GM21515 (cell line): ENCODE data around the gene GOLGB1.
A peak's percentile ranks its signal among the peaks of the same experiment; 100 is the strongest.
"Not testable (repeated sequence)": the region's sequence is repeated elsewhere in the genome, so short reads cannot be mapped to it uniquely, and the experiment has no call there.

Source experiments
- ATAC-seq: cut with Tn5 transposase; IDR thresholded peaks from one replicate; pipeline ENCODE4 v1.9.1; 2021; ENCODE audit not compliant: unreplicated experiment

Gene GOLGB1

GRCh38 chr3:121696186-121696585, 53.4 kb downstream of the GOLGB1 start:
- ATAC-seq = no peak

DNA sequence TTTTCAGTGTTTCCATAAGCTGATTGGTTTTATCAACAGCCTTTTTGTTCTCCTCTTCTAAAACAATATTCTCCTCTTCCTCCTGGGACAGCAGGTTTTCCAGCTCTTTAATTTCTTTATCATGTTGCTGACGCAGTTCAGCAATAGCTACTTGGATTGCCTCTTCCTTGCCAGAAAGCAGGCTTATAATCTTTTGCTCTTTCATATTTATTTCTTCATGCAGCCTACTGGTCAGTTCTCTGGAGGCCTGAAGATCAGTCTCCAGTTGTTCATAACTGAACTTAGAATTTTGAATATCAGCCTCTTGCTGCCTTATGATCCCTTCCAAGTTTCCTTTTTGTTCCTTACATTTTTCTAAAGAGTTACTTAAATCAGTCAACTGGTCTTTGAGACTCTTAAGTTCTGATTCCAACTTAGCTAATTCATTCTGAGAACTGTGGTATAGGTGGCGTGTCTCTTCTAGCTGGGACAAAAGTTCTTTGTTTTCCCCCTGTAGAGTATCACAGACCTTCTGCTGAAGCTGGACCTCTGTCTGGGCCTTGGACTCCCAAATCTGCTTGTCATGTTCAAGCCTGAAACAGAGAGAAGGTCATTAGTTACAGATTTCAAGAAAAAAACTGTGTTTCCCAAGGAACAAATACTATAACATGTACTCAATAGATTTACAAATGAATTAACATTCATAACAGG, 57.4 kb downstream of the GOLGB1 start:
- no peak for ATAC-seq

GRCh38 chr3:121690777-121691405, 58.6 kb downstream of the GOLGB1 start:
- peak; percentile 45 for ATAC-seq

DNA sequence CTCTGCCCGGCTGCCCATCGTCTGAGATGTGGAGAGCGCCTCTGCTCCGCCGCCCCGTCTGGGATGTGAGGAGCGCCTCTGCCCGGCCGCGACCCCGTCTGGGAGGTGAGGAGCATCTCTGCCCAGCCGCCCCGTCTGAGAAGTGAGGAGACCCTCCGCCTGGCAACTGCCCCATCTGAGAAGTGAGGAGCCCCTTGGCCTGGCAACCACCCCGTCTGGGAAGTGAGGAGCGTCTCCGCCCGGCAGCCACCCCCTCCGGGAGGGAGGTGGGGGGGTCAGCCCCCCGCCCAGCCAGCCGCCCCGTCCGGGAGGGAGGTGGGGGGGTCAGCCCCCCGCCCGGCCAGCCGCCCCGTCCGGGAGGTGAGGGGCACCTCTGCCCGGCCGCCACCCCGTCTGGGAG, 60.8 kb downstream of the GOLGB1 start:
- not testable (repeated sequence) for ATAC-seq

DNA sequence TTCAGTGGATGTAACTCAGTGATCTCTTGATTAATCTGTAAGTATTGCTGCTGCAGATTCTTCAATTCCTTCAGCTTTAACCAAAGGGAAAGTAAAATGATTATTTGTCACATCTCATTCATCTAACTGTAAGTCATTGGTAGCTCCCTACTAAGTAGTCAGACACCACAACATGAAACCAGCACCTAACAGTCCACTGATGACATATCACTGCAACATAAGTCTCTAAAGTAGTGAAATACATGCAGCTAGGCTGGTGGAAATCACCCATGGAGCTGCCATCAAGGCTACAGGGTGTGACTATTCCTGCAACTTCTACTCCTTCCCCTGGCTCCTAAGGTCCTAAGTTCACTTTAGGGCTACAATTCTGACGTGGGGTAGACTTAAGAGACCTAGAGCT, 67.7 kb downstream of the GOLGB1 start:
- no peak for ATAC-seq

DNA sequence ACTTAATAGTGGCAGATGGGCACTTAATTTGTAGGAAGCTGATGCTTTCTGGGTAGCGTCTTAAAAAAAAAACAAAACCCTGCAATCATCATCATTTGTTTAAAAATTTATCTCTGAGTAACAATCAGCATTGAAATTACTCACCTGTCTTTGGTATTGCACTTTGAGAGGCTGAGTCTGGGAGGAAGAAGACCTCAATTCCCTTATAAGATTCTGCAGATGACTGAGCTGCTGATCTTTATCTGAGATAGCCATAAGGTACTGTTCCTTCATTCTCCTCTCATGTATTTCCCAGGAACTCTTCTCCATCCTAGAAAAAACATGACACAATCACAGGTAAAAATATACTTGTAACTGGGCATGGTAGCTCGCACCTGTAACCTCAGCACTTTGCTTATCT, 72.4 kb downstream of the GOLGB1 start:
- ATAC-seq = no peak

DNA sequence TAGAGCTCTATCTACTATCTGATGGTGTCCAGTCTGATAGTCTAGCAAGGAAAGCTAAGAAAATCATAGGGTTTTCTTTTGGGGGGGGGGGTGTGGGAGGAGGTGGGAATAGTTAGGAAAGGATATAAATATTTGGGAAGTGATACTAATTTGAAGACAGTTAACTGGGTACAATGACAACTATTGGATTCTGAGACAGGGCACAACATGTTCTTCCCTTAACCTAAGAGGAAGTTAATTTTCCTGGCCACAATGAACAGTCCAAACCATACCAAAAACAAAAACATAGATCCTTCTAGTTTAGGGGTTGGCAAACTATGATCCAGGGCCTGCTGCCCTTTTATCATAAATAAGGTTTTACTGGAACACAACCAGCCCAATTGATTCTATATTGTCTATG, 78.9 kb downstream of the GOLGB1 start:
- no peak for ATAC-seq

DNA sequence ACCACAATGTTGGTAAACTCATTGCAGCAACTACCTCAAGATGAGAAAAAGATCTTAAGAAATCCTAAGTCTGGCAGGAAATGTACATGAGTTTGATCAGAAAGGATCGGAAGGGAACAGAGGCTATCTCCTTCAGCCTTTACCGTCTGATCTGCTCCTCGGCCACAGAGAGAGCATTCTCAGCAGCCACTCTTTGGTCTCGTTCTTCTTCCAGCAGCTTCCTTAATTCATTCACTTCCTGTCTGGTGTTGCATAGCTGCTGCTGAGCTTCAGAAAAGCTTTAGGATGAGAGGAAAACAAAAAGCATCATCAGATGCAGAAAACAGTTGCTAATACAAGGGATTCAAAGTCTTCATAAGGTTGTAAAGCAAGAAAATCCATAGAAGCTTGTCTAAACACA, 82.2 kb downstream of the GOLGB1 start:
- no peak for ATAC-seq

GRCh38 chr3:121665488-121665887, 84.1 kb downstream of the GOLGB1 start:
- ATAC-seq = no peak

GRCh38 chr3:121663171-121663847, 86.2 kb downstream of the GOLGB1 start:
- ATAC-seq = no peak

DNA sequence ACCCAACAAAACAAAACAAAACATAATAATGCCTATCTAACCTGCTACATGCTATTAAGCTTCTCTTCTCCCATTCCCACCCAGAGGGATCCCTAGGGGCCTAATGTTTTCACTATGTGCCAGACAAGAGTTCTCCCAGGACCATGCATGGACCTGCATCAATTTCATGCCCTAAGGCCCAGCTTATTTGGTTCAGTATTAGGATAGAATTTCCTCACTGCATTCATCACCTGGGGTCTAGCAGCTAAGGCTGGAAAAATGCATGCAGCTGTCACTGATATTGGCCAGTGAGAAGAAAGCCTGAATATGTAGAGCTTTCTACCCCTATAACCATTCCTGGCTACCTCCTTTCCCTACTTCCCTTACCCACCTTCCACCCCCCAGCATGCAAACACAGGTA, 86.8 kb downstream of the GOLGB1 start:
- ATAC-seq = no peak

GRCh38 chr3:121661376-121661775, 88.2 kb downstream of the GOLGB1 start:
- no peak for ATAC-seq

- peak; percentile 82 for ATAC-seq
Measured at GRCh38 chr3:121660356-121661171, 89.0 kb downstream of the GOLGB1 start, which contains the start of gene HCLS1. Gene HCLS1, minus strand, starts transcription at chr3:121660903. Its CDS starts 2,556 bp downstream, at chr3:121658347.

GRCh38 chr3:121659586-121659985, 90.0 kb downstream of the GOLGB1 start:
- no peak for ATAC-seq

DNA sequence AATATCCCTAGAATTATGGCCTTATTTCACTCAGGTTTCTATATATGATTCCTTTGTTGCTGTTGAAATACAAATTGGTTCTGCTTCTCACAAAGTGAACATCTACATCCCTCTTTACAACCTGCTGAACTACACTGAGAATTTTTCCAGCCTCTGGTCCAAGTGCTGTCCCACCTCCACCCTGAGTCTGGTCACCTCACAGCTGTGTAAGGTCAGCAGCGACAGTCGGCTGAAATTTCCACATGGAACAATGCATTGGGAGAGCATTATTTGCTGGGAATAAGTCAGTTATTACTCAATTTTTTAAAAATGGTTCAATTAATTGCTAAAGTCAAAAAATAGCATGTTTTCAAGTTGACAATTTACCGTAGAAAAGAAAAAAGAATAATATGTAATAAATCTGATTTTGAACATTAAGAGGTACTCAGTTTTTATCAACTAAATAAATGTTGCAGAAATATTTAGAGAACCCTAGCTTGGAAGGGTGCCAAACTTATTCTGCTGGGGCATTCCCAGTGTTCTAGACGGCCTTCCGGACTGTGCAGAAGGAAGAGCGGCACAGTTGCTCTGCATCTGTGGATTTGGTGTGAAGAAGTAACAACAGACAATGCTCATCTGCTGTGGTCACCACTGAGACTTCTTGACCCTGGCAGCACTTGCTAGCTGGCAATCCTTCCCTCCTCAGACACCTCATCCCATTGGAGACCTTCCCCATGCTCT, 90.7 kb downstream of the GOLGB1 start:
- ATAC-seq = no peak

- ATAC-seq = peak; percentile 60
Measured at GRCh38 chr3:121654493-121655385, 94.8 kb downstream of the GOLGB1 start.

GRCh38 chr3:121651684-121652083, 97.9 kb downstream of the GOLGB1 start:
- no peak for ATAC-seq

- ATAC-seq = no peak
Measured at GRCh38 chr3:121649645-121650044, 99.9 kb downstream of the GOLGB1 start.

DNA sequence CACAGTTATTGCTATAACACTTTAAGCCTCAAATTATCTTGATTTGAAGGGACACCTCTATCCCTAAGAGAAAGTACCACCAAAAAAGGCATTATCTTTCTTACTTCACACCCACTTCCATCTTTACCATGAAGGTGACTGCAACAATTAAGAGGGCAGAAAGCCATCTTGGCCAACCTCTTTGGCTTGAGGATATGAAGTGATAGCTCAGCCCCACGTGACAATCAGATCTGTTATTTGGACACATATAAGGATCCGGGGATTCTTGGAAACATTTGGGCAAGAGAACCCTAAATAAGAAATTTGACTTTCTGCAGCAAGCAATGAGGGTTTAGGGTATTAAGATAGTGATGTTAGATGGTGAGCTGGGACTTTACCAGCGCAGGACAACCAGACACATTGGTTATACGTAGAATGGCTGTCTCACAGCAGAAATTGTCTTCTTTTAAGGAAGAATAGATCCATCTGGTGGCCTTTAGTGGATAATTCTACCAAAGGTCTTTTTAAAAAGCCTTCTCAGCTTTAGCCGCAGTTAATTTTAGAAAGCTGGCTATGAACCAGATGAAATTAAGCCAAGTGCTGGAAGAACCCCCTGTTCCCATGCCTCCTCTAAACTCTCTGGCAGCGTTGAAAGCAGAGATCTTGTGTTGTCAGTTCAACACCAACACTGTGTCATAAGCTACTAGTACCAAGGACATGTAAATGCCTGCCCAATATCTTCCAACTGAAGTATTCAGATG, 101.2 kb downstream of the GOLGB1 start:
- no peak for ATAC-seq
